Activated effector memory CD4-positive, alpha-beta T cell treated with anti-CD3 and anti-CD28 coated beads, Interleukin-2, amount 50 U/mL, for 16 hours (primary cell): ENCODE measurements around the gene ENTPD1.
"Not testable (repeated sequence)": the region's sequence is repeated elsewhere in the genome, so short reads cannot be mapped to it uniquely, and the experiment has no call there.

ENCODE experiments used
- DNase-seq: peaks from one replicate; pipeline ENCODE4 v3.0.0-alpha.2; 2020

The ENTPD1 gene

GRCh38 chr10:95872158-95872711, 116.3 kb downstream of the ENTPD1 start:
- DNase-seq: no peak

GRCh38 chr10:95873139-95873538, 117.2 kb downstream of the ENTPD1 start:
- no peak for DNase-seq

GRCh38 chr10:95873651-95874050, 117.7 kb downstream of the ENTPD1 start:
- DNase-seq: no peak

- not testable (repeated sequence) for DNase-seq
These were observed 118.8 kb downstream of the ENTPD1 start for GRCh38 chr10:95874783-95875182.

GRCh38 chr10:95876756-95877155, 120.8 kb downstream of the ENTPD1 start:
- DNase-seq: no peak

DNA sequence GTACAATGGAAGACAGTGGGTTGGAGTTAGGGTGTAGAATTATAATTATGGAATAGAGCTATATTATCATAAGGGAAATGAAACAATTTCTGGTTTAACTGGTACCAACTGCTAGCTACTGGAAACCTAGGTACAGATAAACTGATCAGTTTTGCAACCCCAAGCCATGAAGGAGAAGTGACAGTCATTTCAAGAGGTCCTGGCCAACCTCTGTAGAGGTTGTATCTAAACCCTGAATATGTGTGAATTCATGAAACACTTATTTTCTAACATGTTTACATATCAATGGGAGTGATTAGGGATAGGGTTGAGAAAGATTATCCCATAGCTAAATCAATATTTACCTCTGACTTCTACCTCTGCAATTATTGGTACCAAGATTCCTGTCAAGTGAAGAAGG, 121.9 kb downstream of the ENTPD1 start:
- DNase-seq: no peak

- no peak for DNase-seq
These were observed 124.7 kb downstream of the ENTPD1 start for GRCh38 chr10:95880704-95881103.

DNA sequence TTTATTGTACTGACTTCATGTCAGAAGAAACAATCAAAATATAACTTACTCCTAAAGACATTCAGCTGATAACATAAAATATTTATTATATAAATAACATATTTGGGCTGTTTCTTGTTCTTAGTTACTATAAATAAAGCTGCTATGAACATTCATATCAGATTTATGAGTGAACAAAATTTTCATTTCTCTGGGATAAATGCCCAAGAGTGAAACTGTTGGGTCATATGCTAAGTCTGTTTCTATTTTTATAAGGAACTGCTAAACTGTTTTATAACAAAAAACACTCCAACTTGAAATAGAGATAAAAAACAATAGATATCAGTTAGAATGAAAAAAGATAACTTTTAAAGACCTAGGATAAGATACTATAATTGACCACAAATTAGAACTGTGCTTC, 125.4 kb downstream of the ENTPD1 start:
- no peak for DNase-seq

- DNase-seq: no peak
These were observed 133.9 kb downstream of the ENTPD1 start for GRCh38 chr10:95889830-95890229.

DNA sequence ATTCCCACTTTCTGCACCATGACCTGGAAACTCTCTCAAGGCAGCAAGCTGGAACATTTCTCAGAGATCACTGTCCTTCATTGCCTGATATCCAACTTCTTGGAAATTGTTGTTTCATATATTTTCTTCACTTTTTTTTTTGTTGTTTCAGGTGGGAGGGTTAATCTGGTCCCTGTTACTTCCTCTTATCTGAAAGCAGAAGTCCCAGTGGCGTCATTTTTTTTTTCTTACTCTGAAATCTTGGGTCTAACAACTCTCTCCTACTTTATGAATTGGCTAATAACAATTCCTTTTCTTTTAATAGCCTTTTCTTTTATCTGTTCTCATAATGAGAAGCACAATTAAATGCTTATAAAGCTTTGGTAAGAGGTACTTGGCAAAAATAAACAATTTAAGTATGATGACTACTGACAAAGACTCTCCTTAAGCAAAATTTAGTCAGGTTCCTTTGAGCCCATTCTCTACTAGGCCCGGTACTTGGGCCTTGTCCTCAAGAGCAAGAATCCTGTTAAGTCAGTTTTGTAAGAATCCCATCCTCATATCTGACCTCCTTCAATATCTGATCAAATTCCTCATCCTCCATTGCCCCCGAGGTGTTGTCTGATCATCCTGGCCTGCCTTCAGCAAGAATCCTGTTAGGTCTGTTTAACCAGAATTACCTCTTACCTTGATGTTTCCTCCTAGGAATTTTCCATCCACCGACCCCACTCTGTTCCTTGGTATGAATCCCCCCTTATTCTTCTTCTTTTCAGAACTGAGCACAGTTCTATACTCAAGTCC, 140.3 kb downstream of the ENTPD1 start:
- no peak for DNase-seq

DNA sequence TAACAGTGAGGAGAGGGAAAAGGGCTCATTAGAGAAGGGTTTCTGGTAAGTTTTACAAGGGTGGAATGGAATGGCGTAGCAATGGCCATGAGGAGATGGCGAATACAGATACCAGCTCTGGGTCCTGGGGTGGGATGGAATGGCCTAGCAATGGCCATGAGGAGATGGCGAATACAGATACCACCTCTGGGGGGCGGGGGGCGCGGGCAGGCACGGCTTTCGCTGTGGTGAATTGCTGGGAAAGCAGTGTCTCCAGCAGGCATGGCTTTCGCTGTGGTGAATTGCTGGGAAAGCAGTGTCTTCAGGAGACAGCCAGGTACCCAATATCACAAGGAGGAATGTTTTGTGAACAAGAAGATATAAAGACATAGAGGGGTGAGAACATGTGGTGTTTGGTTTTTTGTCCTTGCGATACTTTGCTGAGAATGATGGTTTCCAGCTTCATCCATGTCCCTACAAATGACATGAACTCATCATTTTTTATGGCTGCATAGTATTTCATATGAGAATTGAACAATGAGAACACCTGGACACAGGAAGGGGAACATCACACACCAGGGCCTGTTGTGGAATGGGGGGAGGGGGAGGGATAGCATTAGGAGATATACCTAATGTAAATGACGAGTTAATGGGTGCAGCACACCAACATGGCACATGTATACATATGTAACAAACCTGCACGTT, 150.1 kb downstream of the ENTPD1 start:
- DNase-seq: not testable (repeated sequence)

DNA sequence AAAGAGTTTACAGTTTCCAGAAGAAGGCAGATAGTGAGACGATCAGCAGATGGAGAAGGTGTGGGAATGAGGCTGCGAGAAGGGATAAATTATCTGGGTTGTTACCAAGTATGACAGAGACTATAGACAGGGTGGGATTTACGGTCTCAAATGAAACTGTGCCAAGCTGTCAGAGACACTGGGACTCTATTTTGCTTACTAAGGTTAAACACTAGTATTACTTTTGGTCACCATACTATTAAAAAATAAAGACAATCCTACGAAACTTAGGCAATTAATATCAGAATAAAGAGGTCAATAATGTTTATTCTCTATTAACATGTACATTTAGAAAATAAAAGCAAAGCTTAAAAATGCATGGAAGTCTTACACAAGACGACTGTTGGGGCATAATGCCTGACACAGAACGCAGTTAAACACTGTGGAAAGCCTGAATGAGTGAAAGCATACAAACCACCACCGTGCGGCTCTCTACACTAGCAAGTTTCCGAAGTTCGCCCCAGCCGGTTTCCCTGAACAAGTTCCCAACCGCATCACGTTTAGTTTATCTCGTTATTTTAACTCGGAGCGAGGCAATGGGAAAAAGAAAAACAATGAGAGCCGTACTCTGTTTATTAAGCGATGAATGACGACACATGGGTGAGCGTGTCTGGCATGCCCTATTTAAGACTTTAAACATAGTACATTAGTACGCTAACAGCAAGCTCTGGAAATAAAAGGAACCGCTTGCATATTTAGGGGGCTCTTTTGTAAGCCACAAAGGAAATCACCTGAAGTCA, 150.9 kb downstream of the ENTPD1 start:
- DNase-seq: peak; percentile 71

- peak; percentile 86 for DNase-seq
These were observed 151.7 kb downstream of the ENTPD1 start, which contains the start of gene CC2D2B for GRCh38 chr10:95907456-95908253. CC2D2B (plus strand) TSS chr10:95907975; CDS start chr10:95911324, 3,349 bp downstream.

DNA sequence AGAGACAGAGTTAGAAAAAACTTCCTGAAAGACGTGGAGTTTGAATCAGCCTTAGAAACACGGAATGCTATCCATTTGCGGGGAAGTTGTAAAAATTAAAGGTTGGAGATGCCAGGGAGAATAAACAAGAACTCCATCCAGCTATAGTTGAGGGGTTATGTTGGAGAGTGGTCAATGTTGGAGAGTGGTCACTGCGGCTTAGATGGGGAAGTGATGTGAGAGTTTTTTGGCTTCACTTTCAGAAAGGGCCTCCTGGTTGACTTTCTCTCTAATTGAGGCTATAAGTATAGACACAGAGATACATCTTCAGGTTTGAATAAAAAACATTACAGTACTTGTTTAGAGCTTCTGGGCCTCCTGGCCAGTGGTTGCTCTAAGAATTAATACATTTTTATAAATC, 152.5 kb downstream of the ENTPD1 start:
- DNase-seq: no peak

- no peak for DNase-seq
These were observed 153.6 kb downstream of the ENTPD1 start for GRCh38 chr10:95909561-95909960.

DNA sequence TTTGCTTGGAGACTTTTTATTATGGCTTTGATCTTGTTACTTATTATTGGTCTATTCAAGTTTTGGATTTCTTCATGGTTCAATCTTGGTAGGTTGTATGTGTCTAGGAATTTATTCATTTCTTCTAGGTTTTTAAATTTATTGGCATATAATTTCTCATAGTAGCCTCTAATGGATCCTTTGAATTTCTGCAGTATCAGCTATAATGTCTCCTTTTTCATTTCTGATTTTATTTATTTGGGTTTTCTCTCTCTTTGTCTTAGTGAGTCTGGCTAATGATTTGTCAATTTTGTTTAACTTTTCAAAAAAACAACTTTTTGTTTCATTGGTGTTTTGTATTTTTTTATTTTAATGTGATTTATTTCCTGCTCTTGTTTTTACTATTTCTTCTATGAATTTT, 160.1 kb downstream of the ENTPD1 start:
- not testable (repeated sequence) for DNase-seq
